GM18907 (cell line): ENCODE data around the gene ST6GALNAC3.

Source experiments
- ATAC-seq: cut with Tn5 transposase; IDR thresholded peaks from one replicate; pipeline ENCODE4 v1.9.1; 2021; ENCODE audit warnings: mild to moderate bottlenecking, moderate library complexity; ENCODE audit not compliant: unreplicated experiment

Gene ST6GALNAC3

GRCh38 chr1:76408303-76408702 is 333.8 kb downstream of the ST6GALNAC3 start:
- ATAC-seq, result no peak

DNA sequence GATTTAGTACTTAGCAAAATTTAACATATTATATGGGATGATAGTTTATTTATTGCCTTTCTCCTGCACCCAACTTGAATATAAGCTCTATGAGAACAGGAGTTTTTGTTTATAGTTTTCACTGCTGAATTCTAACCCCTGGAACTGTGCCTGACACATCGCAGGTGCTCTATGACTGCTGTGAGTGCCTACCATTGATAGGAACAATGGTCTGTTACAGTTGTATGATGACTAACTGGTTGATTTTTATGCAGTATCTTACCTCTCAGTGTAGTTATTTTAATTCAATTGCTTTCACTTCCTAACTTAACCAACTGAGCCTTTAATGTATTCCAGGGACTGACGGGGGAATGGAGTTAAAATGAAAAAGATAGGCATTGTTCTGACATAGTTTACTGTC is 336.0 kb downstream of the ST6GALNAC3 start:
- ATAC-seq, result no peak

DNA sequence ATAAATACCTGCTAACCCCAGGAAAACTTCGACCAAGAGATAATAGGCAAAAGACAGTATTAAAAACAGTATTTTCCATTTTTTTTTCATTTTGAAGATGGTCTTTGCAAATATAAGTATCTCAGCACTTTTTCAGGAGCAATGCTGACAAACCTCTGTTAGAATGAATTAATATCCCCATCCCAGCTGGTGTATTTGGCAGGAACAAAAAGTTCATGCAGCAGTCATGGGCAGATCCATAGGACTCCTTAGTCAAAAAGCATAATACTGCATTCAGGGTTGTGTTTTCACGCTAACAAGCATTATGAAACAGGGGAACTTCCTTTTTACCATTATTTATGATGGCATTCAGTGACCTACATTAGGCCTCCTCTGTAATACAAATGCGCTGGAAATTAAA is 344.0 kb downstream of the ST6GALNAC3 start:
- ATAC-seq, result no peak

DNA sequence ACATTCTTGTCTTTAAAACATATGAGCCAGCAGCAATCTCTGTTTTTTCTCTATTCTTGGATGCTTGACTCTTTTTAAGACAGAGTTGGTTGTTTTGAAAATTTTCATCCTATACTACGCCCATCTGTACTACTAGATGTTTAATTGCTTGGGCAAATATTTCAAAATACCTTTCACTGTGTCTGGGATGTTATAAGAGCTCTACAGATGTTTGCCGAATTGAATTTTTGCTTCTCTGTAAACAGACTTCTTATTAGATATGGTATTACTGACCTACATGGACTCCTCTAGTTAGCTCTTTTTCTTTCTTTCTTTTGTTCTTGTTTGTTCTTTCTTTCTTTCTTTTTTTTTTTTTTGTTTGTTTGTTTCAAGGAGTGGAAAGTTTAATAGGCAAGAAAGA is 345.1 kb downstream of the ST6GALNAC3 start:
- no peak for ATAC-seq

GRCh38 chr1:76425201-76426145 is 350.9 kb downstream of the ST6GALNAC3 start:
- ATAC-seq, result no peak

DNA sequence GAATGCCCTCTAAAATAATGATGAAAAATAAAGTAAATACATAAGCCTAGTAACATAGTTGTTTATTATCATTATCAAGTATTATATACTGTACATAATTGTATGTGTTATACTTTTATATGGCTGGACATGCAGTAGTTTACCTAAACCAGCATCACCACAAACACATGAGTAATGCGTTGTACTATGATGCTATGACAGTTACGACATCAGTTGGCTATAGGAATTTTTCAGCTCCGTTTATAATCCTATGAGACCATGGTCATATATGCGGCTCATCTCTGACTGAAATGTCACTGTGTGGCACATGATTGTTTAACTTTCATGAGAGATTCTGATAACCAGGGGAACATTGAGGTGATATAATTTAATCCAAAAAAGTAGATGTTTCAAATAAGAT is 352.1 kb downstream of the ST6GALNAC3 start:
- no peak for ATAC-seq

GRCh38 chr1:76428028-76428427 is 353.5 kb downstream of the ST6GALNAC3 start:
- ATAC-seq, result no peak

DNA sequence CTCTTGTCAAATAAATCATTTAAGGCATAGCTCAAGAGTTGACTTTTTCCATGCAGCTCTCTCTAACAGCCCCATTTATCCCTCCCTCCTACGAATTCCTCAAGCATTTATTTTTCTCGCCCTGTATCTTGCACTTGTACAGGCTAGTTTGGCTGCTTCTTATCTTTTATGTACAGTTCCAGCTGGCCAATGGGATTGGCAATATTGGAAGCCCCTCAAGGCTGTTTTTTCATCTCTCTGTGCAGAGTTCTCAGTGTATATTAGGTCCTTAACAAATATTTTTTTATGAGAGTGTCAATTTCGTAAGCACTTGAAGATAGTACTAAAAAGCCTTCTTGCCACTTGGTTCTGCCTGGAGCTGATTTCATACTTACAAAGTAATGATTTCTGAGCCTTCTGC is 356.0 kb downstream of the ST6GALNAC3 start:
- ATAC-seq, result no peak

DNA sequence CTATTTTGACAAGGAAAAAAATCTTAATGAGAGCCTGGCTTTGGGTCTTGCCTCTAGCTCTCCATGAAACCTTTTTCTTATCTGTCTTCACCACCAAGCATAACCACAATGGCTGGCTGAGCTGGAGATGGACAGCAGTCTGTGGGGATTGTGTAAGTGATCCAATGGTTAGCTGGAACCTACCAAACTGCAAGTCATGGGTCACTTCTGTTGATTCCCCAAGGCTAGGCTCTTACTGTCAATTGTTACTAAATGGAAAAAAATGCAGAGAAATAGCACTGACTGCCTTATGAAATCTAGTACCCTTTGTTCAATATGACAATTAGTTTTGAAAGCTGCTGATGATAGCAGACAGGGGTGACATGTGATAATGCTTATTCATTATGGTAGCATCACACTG is 359.0 kb downstream of the ST6GALNAC3 start:
- no peak for ATAC-seq

DNA sequence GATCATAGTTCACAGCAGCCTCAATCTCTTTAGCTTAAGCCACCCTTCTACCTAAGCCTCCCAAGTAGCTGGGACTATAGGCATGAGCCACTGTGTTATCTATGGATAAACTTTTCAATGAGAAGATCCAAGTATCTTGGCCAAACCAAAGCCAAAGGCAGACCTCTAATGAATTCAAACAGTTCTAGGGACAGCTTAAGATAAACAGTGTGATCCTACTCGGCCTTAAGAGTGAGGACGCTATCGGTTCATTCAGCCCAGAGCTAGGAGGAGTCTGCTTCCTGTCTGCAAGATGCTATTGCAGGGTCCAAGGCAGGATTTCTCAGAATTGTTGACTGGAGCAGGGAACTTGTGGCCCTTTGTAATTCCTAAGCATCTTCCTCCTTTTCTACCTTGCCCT is 368.7 kb downstream of the ST6GALNAC3 start:
- ATAC-seq, result no peak

DNA sequence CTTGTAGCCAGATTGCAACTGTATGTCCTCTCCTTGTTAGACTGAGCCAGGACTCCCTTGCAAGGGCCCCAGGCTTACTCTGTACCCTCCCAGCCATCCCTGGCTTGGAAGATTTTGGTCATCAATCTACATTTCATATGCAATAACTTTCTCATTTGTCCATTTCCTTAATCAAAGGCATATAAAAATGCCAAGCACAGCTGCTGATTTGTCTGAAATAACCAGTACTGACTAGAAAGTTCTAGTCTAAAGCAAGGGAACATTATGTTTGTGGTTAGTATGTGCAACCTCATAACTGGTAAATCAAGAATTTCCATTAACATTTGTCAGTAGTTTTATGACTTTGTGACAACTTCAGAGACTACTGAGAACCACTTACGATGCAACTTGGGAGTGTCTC is 370.2 kb downstream of the ST6GALNAC3 start:
- ATAC-seq, result no peak

DNA sequence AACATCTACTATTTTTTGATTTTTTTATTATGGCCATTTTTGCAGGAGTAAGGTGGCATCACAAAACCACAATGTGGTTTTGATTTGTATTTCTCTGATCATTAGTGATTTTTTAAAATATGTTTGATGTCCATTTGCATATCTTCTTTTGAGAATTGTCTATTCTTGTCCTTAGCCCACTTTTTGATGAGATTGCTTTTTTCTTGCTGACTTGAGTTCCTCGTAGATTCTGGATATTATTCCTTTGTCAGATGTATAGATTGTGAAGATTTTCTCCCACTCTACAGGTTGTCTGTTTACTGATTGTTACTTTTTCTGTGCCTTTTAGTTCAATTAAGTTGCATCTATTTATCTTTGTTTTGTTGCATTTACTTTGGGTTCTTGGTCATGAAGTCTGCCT is 375.7 kb downstream of the ST6GALNAC3 start:
- ATAC-seq, result no peak

DNA sequence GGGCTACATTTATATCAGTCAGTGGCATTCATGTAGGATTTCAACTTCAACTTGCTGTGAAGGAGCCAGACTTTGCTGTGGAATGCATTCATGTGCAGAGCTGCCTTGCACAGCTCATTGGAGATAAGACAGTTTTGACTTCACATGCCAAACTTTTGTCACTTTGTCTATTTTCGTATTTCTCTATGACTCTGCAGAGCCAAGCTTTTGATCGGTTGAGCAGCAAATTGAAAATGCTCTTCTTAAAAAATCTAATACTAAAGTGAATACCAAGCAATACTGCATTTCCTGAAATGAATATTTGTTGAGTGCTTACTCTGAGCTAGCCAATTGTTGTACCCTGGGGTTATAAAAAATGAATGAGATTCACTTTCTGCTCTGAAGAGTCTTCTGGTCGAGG is 388.7 kb downstream of the ST6GALNAC3 start:
- no peak for ATAC-seq

GRCh38 chr1:76463849-76464248 is 389.3 kb downstream of the ST6GALNAC3 start:
- ATAC-seq, result no peak

- ATAC-seq, result no peak
These were observed 390.5 kb downstream of the ST6GALNAC3 start for GRCh38 chr1:76465030-76465429.

GRCh38 chr1:76470166-76470565 is 395.6 kb downstream of the ST6GALNAC3 start:
- ATAC-seq, result no peak

DNA sequence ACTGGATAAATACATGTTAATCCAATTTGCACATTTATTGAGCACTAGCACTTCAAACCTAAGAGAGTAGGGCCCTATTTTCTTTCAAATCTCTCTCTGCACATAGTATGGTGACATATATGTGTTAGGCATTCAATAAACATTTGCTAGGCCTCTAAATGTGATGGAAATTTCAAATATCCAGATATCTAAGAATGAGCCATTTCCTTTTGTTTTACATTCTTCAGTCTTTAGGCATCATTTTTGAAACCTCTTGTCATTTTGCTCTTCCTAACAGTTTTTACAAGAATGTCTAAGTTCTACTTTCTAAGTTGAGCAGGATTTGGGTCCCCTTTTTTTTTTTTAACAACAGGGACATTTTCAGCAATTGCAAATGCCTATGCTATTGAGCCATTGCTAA is 397.0 kb downstream of the ST6GALNAC3 start:
- no peak for ATAC-seq

GRCh38 chr1:76473591-76473990 is 399.0 kb downstream of the ST6GALNAC3 start:
- ATAC-seq, result no peak

DNA sequence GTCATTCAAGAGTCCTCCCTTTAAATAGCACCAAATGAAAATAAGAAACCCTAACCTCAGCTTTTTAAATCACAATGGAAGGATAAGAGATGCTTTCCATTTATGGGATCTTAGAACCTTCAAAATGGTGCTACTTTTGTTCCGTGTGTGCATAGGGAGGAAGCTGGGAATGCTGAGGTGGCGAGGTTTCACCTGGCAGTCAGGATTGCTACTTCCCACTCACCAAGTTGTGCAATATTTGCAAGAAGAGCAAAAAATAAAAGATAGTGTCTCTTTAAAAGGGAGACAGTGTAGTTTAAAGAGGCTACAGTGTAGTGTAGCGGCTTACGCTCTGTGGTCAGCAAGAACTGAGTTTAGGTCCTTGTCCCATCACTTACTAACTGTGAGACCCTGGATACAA is 400.4 kb downstream of the ST6GALNAC3 start:
- no peak for ATAC-seq

- ATAC-seq, result no peak
These were observed 402.6 kb downstream of the ST6GALNAC3 start for GRCh38 chr1:76477156-76477555.

GRCh38 chr1:76480827-76481226 is 406.3 kb downstream of the ST6GALNAC3 start:
- no peak for ATAC-seq

DNA sequence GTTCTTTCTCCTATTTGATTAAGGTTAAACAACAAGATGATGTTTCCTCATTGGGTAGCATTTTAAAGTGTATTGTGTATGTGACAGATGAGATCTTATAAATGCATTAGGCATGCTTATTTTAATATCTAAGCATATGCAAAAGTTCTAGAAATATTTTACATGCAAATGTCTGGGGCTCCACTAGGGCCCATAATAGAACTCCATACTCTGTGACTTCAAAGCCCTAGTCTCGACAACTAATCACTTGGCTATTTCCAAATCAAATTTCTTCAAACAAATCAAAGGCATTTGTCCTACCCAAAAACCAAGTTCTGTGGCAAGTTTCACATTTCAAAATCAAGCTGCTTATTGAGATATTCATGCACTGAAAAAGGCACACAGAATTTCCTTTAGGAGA is 407.1 kb downstream of the ST6GALNAC3 start:
- ATAC-seq, result no peak

DNA sequence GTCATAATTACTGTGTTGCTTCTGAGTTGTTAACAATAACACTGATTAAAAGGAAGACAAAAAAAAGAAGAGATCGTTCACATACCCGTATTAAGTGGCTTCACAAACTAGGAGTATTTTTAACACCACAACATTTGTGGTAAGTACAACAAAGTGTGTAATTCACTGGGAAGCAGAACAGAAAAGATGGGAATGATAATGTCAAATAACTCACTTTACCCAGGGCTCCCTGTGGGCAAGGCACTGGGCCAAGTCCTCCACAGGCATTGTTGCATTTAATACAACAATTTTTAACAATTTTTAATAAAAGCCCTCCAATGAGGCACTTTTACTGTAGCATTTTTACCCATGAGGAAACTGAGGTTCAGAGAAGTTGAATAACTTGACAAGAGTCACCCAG is 407.7 kb downstream of the ST6GALNAC3 start:
- no peak for ATAC-seq
